GM20000 (cell line): ENCODE measurements around the gene HOGA1.

Experiments used
- DNase-seq: peaks from one replicate; pipeline ENCODE4 v3.0.0; 2012; ENCODE audit warnings: low spot score
- CTCF ChIP-seq: IDR thresholded peaks from 2 replicates; pipeline ENCODE4 v1.5.1; 2012; ENCODE audit warnings: mild to moderate bottlenecking, control low read depth; ENCODE audit errors: extremely low read depth, missing control alignments

The HOGA1 gene

GRCh38 chr10:97540669-97541500 is 43.3 kb upstream of the HOGA1 start:
- no peak for DNase-seq

GRCh38 chr10:97542169-97543024 is 41.8 kb upstream of the HOGA1 start:
- no peak for TF ChIP-seq CTCF
- DNase-seq, result no peak

More at GRCh38 chr10:97540669-97541500, 43.3 kb upstream of the HOGA1 start:
- TF ChIP-seq CTCF, result no peak

- no peak for TF ChIP-seq CTCF
- no peak for DNase-seq
Observed at GRCh38 chr10:97543025-97543546, 41.1 kb upstream of the HOGA1 start.

GRCh38 chr10:97546456-97547270 is 37.5 kb upstream of the HOGA1 start:
- TF ChIP-seq CTCF, result no peak
- DNase-seq, result no peak

GRCh38 chr10:97547271-97547600 is 37.0 kb upstream of the HOGA1 start:
- no peak for DNase-seq
- TF ChIP-seq CTCF, result no peak

GRCh38 chr10:97547962-97548361 is 36.2 kb upstream of the HOGA1 start:
- DNase-seq, result no peak
- no peak for TF ChIP-seq CTCF
